HepG2 (cell line): ENCODE results near the gene RNASE7. TPM values are rescaled to one million over a fixed set of nuclear protein-coding genes. Genes with fewer than 3 reads are reported as not detected.
A peak's percentile ranks its signal among the peaks of the same experiment; 100 is the strongest.

Experiments
- ADNP ChIP-seq: sonication (generic); formaldehyde crosslinking; IDR thresholded peaks from 2 replicates; pipeline ENCODE4 v1.4.0; 2020; ENCODE audit warnings: missing genetic modification reagents
- ATF1 ChIP-seq: IDR thresholded peaks from 2 replicates; pipeline ENCODE4 v1.6.1; 2016; ENCODE audit warnings: mild to moderate bottlenecking, control low read depth
- BCL6 ChIP-seq: IDR thresholded peaks from 2 replicates; pipeline ENCODE4 v1.6.1; 2016; ENCODE audit warnings: missing genetic modification reagents, missing compliant biosample characterization
- CC2D1A ChIP-seq: sonication (generic); formaldehyde crosslinking; IDR thresholded peaks from 2 replicates; pipeline ENCODE4 v1.8.1; 2023; ENCODE audit warnings: mild to moderate bottlenecking, missing genetic modification reagents
- FOXK2 ChIP-seq: fragments of 450-650 bp; IDR thresholded peaks from 2 replicates; pipeline ENCODE4 v1.6.1; 2016
- GTF2F1 ChIP-seq: fragments of 150-350 bp; IDR thresholded peaks from 2 replicates; pipeline ENCODE4 v1.6.1; 2014; ENCODE audit warnings: low read length
- MTF1 ChIP-seq: sonication (generic); formaldehyde crosslinking; IDR thresholded peaks from 2 replicates; pipeline ENCODE4 v1.5.0; 2020; ENCODE audit warnings: missing genetic modification reagents
- NFYB ChIP-seq: sonication (generic); formaldehyde crosslinking; IDR thresholded peaks from 2 replicates; pipeline ENCODE4 v1.4.0; 2020; ENCODE audit warnings: missing genetic modification reagents
- PHF20 ChIP-seq: sonication (generic); formaldehyde crosslinking; IDR thresholded peaks from 2 replicates; pipeline ENCODE4 v1.5.0; 2020; ENCODE audit warnings: mild to moderate bottlenecking, missing genetic modification reagents
- SMAD9 ChIP-seq: sonication (generic); formaldehyde crosslinking; IDR thresholded peaks from 2 replicates; pipeline ENCODE4 v1.5.1; 2020; ENCODE audit warnings: mild to moderate bottlenecking, missing genetic modification reagents
- SP1 ChIP-seq, 2 experiments: fragments of 450-650 bp in 1 of 2; sonication (generic) in 1 of 2; formaldehyde crosslinking in 1 of 2; IDR thresholded peaks; 2 replicates each; pipeline versions ENCODE4 v1.4.0 to v1.6.1; 2016 to 2020; ENCODE audit warnings: missing genetic modification reagents in 1 of 2
- ZBED4 ChIP-seq: sonication (generic); formaldehyde crosslinking; IDR thresholded peaks from 2 replicates; pipeline ENCODE4 v1.4.0; 2020; ENCODE audit warnings: missing genetic modification reagents, borderline replicate concordance
- ZFX ChIP-seq: sonication (generic); formaldehyde crosslinking; IDR thresholded peaks from 2 replicates; pipeline ENCODE4 v1.4.0; 2020; ENCODE audit warnings: mild to moderate bottlenecking, low read depth, missing genetic modification reagents, moderate library complexity
- ZFY ChIP-seq: sonication (generic); formaldehyde crosslinking; IDR thresholded peaks from 2 replicates; pipeline ENCODE4 v1.4.0; 2020; ENCODE audit warnings: missing genetic modification reagents
- ZNF263 ChIP-seq: sonication (generic); formaldehyde crosslinking; IDR thresholded peaks from 2 replicates; pipeline ENCODE4 v1.4.0; 2020; ENCODE audit warnings: missing genetic modification reagents
- ZNF552 ChIP-seq: sonication (generic); formaldehyde crosslinking; IDR thresholded peaks from 2 replicates; pipeline ENCODE4 v1.9.0; 2022; ENCODE audit warnings: missing genetic modification reagents, mild to moderate bottlenecking, borderline replicate concordance
- ZNF678 ChIP-seq: sonication (generic); formaldehyde crosslinking; IDR thresholded peaks from 2 replicates; pipeline ENCODE4 v1.4.0; 2020; ENCODE audit warnings: mild to moderate bottlenecking, missing genetic modification reagents
- ZNF737 ChIP-seq: sonication (generic); formaldehyde crosslinking; IDR thresholded peaks from 2 replicates; pipeline ENCODE4 v1.5.0; 2020; ENCODE audit warnings: missing genetic modification reagents, mild to moderate bottlenecking, borderline replicate concordance
- ZNF766 ChIP-seq: sonication (generic); formaldehyde crosslinking; IDR thresholded peaks from 2 replicates; pipeline ENCODE4 v1.5.0; 2020; ENCODE audit warnings: missing genetic modification reagents, borderline replicate concordance
- polyA plus RNA-seq, 8 experiments: library from polyadenylated mRNA; depleted of rRNA in 3 of 8; stranded (reverse) in 7 of 8; unstranded in 1 of 8; fragments of >200 nt; fragmentation: Illumina TruSeq in 4 of 8; extraction: Trizol in 4 of 8; gene quantifications; 2 replicates each; pipeline versions ENCODE4 v1.2.1 to v1.2.3, GENCODE V29; 2011 to 2016; ENCODE audit warnings: low read depth in 4 of 8, missing spikeins in 1 of 8, mixed read lengths in 1 of 8; ENCODE audit not compliant: insufficient read depth in 1 of 8
- total RNA-seq, 5 experiments: library from RNA; depleted of rRNA; stranded (reverse); fragments of >200 nt; fragmentation: Illumina TruSeq; extraction: Trizol; gene quantifications; 2 replicates each; pipeline ENCODE4 v1.2.3, GENCODE V29; 2016; ENCODE audit warnings: low read depth in 1 of 5
- TF ChIP-seq, protein P1 (sequence below): sonication (generic); formaldehyde crosslinking; IDR thresholded peaks from 2 replicates; pipeline ENCODE4 v1.5.0; 2020; ENCODE audit warnings: missing genetic modification reagents
- TF ChIP-seq, protein P2 (sequence below): sonication (generic); formaldehyde crosslinking; IDR thresholded peaks from 2 replicates; pipeline ENCODE4 v1.8.1; 2023; ENCODE audit warnings: mild to moderate bottlenecking, missing genetic modification reagents
- TF ChIP-seq, protein P3 (sequence below): sonication (generic); formaldehyde crosslinking; IDR thresholded peaks from 2 replicates; pipeline ENCODE4 v1.4.0; 2020; ENCODE audit warnings: low read depth, missing genetic modification reagents

Gene RNASE7
- total and polyA plus RNA-seq, 2 of the 13 experiments (the other 11 are each of a cell fraction or from before 2014, with no cell fraction given) = 0.04 TPM; not detected in 1

DNA sequence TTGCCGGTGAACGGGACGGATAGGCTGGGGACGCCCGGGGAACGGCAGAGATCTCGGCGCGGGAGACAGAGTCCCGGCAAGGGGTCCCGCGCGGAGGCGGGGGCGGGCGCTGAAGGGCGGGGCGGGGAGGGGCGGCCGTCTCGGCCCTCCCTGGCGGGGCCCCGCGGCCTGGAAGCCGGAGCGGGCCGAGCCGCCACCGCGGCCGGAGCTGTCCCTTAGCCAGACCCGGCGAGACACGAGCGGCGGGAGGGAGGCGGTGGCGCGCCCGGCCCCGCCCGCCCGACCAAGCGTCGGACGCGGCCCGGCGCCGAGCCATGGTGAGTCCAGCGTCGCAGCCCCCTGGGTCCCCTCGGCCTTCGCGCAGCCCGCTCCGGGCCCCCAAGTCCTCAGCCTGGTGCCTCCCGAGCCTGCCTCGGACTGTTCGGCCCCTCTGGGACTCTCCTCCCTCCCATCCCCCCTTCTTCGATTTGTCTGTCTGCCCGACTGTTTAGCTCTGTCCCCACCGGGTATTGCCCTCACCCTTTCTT, 28.0 kb downstream of the RNASE7 start, which contains the start of gene ARHGEF40 (continued):
- no peak for TF ChIP-seq ZNF263
- TF ChIP-seq, protein P1, sequence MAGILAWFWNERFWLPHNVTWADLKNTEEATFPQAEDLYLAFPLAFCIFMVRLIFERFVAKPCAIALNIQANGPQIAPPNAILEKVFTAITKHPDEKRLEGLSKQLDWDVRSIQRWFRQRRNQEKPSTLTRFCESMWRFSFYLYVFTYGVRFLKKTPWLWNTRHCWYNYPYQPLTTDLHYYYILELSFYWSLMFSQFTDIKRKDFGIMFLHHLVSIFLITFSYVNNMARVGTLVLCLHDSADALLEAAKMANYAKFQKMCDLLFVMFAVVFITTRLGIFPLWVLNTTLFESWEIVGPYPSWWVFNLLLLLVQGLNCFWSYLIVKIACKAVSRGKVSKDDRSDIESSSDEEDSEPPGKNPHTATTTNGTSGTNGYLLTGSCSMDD (CRISPR knock-in tag) = no peak
- TF ChIP-seq, protein P2, sequence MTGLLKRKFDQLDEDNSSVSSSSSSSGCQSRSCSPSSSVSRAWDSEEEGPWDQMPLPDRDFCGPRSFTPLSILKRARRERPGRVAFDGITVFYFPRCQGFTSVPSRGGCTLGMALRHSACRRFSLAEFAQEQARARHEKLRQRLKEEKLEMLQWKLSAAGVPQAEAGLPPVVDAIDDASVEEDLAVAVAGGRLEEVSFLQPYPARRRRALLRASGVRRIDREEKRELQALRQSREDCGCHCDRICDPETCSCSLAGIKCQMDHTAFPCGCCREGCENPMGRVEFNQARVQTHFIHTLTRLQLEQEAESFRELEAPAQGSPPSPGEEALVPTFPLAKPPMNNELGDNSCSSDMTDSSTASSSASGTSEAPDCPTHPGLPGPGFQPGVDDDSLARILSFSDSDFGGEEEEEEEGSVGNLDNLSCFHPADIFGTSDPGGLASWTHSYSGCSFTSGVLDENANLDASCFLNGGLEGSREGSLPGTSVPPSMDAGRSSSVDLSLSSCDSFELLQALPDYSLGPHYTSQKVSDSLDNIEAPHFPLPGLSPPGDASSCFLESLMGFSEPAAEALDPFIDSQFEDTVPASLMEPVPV = no peak
- TF ChIP-seq ZNF766 (CRISPR knock-in tag) = 0 out of 2 replicates have a peak, but pooled peaks have one; percentile 25
- no peak for TF ChIP-seq BCL6
- no peak for TF ChIP-seq MTF1 (CRISPR knock-in tag)
- TF ChIP-seq FOXK2 = no peak
- no peak; the same call in none of the 2 replicates for TF ChIP-seq ZFX
- TF ChIP-seq ZNF678 (CRISPR knock-in tag) = no peak
- TF ChIP-seq ZBED4 (CRISPR knock-in tag) = no peak; the same call in 1 of the 2 replicates
- no peak for TF ChIP-seq PHF20 (CRISPR knock-in tag)
- TF ChIP-seq, protein P3, sequence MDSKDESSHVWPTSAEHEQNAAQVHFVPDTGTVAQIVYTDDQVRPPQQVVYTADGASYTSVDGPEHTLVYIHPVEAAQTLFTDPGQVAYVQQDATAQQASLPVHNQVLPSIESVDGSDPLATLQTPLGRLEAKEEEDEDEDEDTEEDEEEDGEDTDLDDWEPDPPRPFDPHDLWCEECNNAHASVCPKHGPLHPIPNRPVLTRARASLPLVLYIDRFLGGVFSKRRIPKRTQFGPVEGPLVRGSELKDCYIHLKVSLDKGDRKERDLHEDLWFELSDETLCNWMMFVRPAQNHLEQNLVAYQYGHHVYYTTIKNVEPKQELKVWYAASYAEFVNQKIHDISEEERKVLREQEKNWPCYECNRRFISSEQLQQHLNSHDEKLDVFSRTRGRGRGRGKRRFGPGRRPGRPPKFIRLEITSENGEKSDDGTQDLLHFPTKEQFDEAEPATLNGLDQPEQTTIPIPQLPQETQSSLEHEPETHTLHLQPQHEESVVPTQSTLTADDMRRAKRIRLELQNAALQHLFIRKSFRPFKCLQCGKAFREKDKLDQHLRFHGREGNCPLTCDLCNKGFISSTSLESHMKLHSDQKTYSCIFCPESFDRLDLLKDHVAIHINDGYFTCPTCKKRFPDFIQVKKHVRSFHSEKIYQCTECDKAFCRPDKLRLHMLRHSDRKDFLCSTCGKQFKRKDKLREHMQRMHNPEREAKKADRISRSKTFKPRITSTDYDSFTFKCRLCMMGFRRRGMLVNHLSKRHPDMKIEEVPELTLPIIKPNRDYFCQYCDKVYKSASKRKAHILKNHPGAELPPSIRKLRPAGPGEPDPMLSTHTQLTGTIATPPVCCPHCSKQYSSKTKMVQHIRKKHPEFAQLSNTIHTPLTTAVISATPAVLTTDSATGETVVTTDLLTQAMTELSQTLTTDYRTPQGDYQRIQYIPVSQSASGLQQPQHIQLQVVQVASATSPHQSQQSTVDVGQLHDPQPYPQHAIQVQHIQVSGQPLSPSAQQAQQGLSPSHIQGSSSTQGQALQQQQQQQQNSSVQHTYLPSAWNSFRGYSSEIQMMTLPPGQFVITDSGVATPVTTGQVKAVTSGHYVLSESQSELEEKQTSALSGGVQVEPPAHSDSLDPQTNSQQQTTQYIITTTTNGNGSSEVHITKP = no peak
- TF ChIP-seq ADNP (CRISPR knock-in tag) = no peak
- TF ChIP-seq ATF1 (CRISPR knock-in tag) = no peak
- no peak for TF ChIP-seq GTF2F1
- TF ChIP-seq SP1 (IDR thresholded peaks at IDR 0.05) = no peak
- TF ChIP-seq SP1 (CRISPR knock-in tag; IDR thresholded peaks at IDR 0.05) = no peak
- no peak for TF ChIP-seq ZNF737 (CRISPR knock-in tag)
- TF ChIP-seq ZFY = peak; percentile 74
- no peak for TF ChIP-seq ZNF552
- 0 out of 2 replicates have a peak, but pooled peaks have one; percentile 15 for TF ChIP-seq CC2D1A (CRISPR knock-in tag)
- TF ChIP-seq NFYB (CRISPR knock-in tag) = no peak
- TF ChIP-seq SMAD9 (CRISPR knock-in tag) = no peak
